ENCODE data around the gene FAT2.

GRCh38 chr5:151587796-151588555 is 3.2 kb downstream of the FAT2 start:
- TF ChIP-seq CTCF (IDR thresholded peaks at IDR 0.05) (no peak), ESRRA (IDR thresholded peaks at IDR 0.05; ENCODE audit: borderline replicate concordance, low read length) (no peak), CHD2 (IDR thresholded peaks at IDR 0.05; ENCODE audit: low read length, partially characterized antibody) (no peak), USF2 (IDR thresholded peaks at IDR 0.05) (no peak), MYC (IDR thresholded peaks at IDR 0.05; ENCODE audit: borderline replicate concordance, low read length) (no peak), EP300 (IDR thresholded peaks at IDR 0.05) (no peak)

All from A549 (cell line).